ENCODE data around the gene MPND.

GRCh38 chr19:4393947-4394590, 50.7 kb downstream of the MPND start:
- TF ChIP-seq GATA3 (IDR thresholded peaks at IDR 0.05; ENCODE audit: low read depth, low read length): no peak
- TF ChIP-seq GATA2 (IDR thresholded peaks at IDR 0.05; ENCODE audit: low read depth, low read length): no peak
